ENCODE measurements around the gene SESN1. TPM values are rescaled to one million over a fixed set of nuclear protein-coding genes. Genes with fewer than 3 reads are reported as not detected.
A peak's percentile ranks its signal among the peaks of the same experiment; 100 is the strongest.

SESN1 gene
- total RNA-seq, 1 donor from 2014 or later: 27.1 TPM

- peaks cover 15% of the 10 kb centered on the region for H3K4me1 Mint-ChIP-seq (ENCODE audit: low read depth, unreplicated experiment)
- no peak overlapping the region for H3K27ac Mint-ChIP-seq (ENCODE audit: unreplicated experiment)
- H3K4me3 Mint-ChIP-seq (ENCODE audit: unreplicated experiment): no peak overlapping the region
- no peak for DNase-seq
- peaks cover 1% of the 10 kb centered on the region for H3K9me3 Mint-ChIP-seq (ENCODE audit: unreplicated experiment)
- no peaks in the 10 kb centered on the region for H3K36me3 Mint-ChIP-seq (ENCODE audit: unreplicated experiment)
- no peak for TF ChIP-seq CTCF (IDR thresholded peaks at IDR 0.05; ENCODE audit: partially characterized antibody, unreplicated experiment)
- H3K27me3 Mint-ChIP-seq (ENCODE audit: unreplicated experiment): no peaks in the 10 kb centered on the region
Measured at GRCh38 chr6:109062767-109063352, 31.8 kb downstream of the SESN1 start.

- Mint-ChIP-seq H3K36me3 (ENCODE audit: unreplicated experiment) (no peaks in the 10 kb centered on the region), H3K4me3 (ENCODE audit: unreplicated experiment) (no peak overlapping the region), H3K4me1 (ENCODE audit: low read depth, unreplicated experiment) (peaks cover 15% of the 10 kb centered on the region), H3K27ac (ENCODE audit: unreplicated experiment) (no peak overlapping the region), H3K9me3 (ENCODE audit: unreplicated experiment) (peaks cover 1% of the 10 kb centered on the region), H3K27me3 (ENCODE audit: unreplicated experiment) (no peaks in the 10 kb centered on the region)
- no peak for TF ChIP-seq CTCF (IDR thresholded peaks at IDR 0.05; ENCODE audit: partially characterized antibody, unreplicated experiment)
- no peak for DNase-seq
Measured at GRCh38 chr6:109062216-109062615, 32.4 kb downstream of the SESN1 start.

GRCh38 chr6:109060571-109060970 is 34.1 kb downstream of the SESN1 start:
- Mint-ChIP-seq H3K9me3 (ENCODE audit: unreplicated experiment) (peaks cover 1% of the 10 kb centered on the region), H3K27ac (ENCODE audit: unreplicated experiment) (no peak overlapping the region), H3K4me3 (ENCODE audit: unreplicated experiment) (peak overlapping the region; percentile 37), H3K27me3 (ENCODE audit: unreplicated experiment) (peaks cover 2% of the 10 kb centered on the region), H3K36me3 (ENCODE audit: unreplicated experiment) (no peaks in the 10 kb centered on the region), H3K4me1 (ENCODE audit: low read depth, unreplicated experiment) (peaks cover 18% of the 10 kb centered on the region)
- no peak for TF ChIP-seq CTCF (IDR thresholded peaks at IDR 0.05; ENCODE audit: partially characterized antibody, unreplicated experiment)
- DNase-seq: no peak

- Mint-ChIP-seq H3K9me3 (ENCODE audit: unreplicated experiment) (peaks cover 1% of the 10 kb centered on the region), H3K27ac (ENCODE audit: unreplicated experiment) (no peak overlapping the region), H3K36me3 (ENCODE audit: unreplicated experiment) (no peaks in the 10 kb centered on the region), H3K27me3 (ENCODE audit: unreplicated experiment) (peaks cover 2% of the 10 kb centered on the region), H3K4me3 (ENCODE audit: unreplicated experiment) (no peak overlapping the region), H3K4me1 (ENCODE audit: low read depth, unreplicated experiment) (peaks cover 23% of the 10 kb centered on the region)
- no peak for DNase-seq
- no peak for TF ChIP-seq CTCF (IDR thresholded peaks at IDR 0.05; ENCODE audit: partially characterized antibody, unreplicated experiment)
Measured at GRCh38 chr6:109059571-109060021, 35.0 kb downstream of the SESN1 start.

- H3K9me3 Mint-ChIP-seq (ENCODE audit: unreplicated experiment): peaks cover 1% of the 10 kb centered on the region
- DNase-seq: no peak
- peaks cover 23% of the 10 kb centered on the region for H3K4me1 Mint-ChIP-seq (ENCODE audit: low read depth, unreplicated experiment)
- TF ChIP-seq CTCF (IDR thresholded peaks at IDR 0.05; ENCODE audit: partially characterized antibody, unreplicated experiment): no peak
- H3K27me3 Mint-ChIP-seq (ENCODE audit: unreplicated experiment): peaks cover 2% of the 10 kb centered on the region
- no peak overlapping the region for H3K27ac Mint-ChIP-seq (ENCODE audit: unreplicated experiment)
- H3K36me3 Mint-ChIP-seq (ENCODE audit: unreplicated experiment): no peaks in the 10 kb centered on the region
- no peak overlapping the region for H3K4me3 Mint-ChIP-seq (ENCODE audit: unreplicated experiment)
Measured at GRCh38 chr6:109059153-109059552, 35.5 kb downstream of the SESN1 start.
